ENCODE measurements around the gene DISP3. TPM values are rescaled to one million over a fixed set of nuclear protein-coding genes. Genes with fewer than 3 reads are reported as not detected.
"Not testable (repeated sequence)": the region's sequence is repeated elsewhere in the genome, so short reads cannot be mapped to it uniquely, and the experiment has no call there.

Gene DISP3
- total RNA-seq, 4 donors from 2014 or later: 0.19 TPM; not detected in 3

DNA sequence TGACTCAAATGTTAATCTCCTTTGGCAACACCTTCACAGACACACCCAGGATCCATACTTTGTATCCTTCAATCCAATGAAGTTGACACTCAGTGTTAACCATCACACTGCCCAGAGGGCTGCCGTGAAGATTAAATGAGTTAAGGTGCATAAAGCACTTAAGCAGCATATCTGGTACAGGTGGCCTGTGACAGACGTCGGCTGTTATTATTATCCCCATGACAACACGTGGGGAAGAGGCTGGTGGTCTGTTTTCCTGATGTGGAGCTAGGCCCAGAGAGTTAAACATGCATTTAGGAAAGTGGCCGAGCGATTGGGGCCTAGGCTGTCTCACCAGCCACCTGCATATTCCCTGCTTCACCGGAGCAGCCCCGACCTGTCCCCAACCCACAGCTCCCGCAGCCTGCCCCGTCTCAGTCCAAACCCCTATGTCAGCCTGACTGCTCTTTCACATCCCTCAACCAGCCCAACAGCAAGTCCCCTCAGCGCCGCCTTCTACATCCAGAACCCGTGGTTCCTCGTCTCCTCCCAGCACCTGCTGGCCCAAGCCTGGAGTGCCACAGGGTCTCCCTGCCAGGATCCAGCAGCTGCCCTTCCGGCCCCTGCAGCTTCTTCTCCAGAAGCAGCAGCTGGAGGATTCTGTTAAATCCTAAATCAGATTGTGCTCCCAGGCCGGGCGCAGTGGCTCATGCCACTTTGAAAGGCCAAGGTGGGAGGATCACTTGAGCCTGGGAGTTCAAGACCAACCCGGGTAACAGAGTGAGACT, 97.3 kb downstream of the DISP3 start:
- Histone ChIP-seq H3K9me3 (no peaks in the 10 kb centered on the region), H3K27me3 (peaks cover 92% of the 10 kb centered on the region)

DNA sequence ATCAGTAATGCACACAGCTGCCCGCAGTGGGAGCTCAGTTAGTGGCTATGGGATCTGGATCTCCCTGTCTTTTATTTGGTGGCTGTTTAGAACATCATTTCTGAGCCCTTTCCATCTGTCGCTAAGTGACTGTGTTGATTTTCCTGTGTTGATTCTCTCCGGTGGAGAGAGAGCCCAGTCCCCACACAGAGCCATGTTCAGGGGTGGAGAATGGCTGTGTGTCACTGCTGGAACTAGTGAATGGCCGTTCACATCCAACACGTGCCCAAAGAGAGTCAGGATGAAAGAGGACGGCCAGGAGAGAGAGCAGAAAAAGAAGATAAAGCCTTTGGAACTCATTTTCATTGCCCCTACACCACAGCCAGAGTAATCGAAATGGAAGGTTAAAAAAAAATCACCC, 99.0 kb downstream of the DISP3 start:
- 42% methylated on average over 6 of the region's 7 CpGs; no CpG with 5 or more reads in 1 of the 2 donors for WGBS, 2 donors (ENCODE audit: low coverage in 1 of 2)

More for the DNA sequence above, 97.3 kb downstream of the DISP3 start:
- Histone ChIP-seq H3K36me3 (no peaks in the 10 kb centered on the region), H3K27ac (no peak overlapping the region), H3K4me1 (no peaks in the 10 kb centered on the region), H3K4me3 (no peak overlapping the region)
- TF ChIP-seq, protein P1, sequence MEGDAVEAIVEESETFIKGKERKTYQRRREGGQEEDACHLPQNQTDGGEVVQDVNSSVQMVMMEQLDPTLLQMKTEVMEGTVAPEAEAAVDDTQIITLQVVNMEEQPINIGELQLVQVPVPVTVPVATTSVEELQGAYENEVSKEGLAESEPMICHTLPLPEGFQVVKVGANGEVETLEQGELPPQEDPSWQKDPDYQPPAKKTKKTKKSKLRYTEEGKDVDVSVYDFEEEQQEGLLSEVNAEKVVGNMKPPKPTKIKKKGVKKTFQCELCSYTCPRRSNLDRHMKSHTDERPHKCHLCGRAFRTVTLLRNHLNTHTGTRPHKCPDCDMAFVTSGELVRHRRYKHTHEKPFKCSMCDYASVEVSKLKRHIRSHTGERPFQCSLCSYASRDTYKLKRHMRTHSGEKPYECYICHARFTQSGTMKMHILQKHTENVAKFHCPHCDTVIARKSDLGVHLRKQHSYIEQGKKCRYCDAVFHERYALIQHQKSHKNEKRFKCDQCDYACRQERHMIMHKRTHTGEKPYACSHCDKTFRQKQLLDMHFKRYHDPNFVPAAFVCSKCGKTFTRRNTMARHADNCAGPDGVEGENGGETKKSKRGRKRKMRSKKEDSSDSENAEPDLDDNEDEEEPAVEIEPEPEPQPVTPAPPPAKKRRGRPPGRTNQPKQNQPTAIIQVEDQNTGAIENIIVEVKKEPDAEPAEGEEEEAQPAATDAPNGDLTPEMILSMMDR (IDR thresholded peaks at IDR 0.05): no peak
- TF ChIP-seq POLR2AphosphoS5 (IDR thresholded peaks at IDR 0.05): no peak
- no peak for TF ChIP-seq POLR2A (IDR thresholded peaks at IDR 0.05)
- no peak for TF ChIP-seq EP300 (IDR thresholded peaks at IDR 0.05)
- 44 to 50% methylated on average over 2 to 13 of the region's 18 CpGs for WGBS, 2 donors (ENCODE audit: low coverage in 1 of 2)
- no peak for ATAC-seq

DNA sequence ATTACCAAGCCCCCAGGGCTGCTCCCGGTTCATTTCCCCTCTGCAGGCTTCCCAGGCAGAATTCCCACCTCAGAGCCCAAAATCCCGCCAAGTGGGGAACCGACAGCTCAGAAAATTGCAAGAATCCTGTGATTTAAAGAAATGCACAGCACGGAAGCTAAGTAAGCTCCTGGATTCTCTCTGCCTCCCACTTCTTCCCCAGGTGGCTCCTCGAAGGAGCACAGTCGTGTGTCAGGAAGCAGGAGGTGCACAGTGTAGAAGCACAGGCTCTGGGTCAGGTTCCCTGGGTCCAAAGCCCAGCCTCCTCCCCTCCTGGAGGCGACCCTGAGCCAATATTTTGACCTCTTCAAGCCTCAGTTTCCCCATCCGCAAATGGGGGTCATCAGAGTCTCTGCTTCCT, 100.6 kb downstream of the DISP3 start:
- ATAC-seq: no peak
- no peaks in the 10 kb centered on the region for H3K4me1 ChIP-seq
- no peak for TF ChIP-seq EP300 (IDR thresholded peaks at IDR 0.05)
- no peak for TF ChIP-seq POLR2A (IDR thresholded peaks at IDR 0.05)
- TF ChIP-seq, protein P1 (IDR thresholded peaks at IDR 0.05): no peak
- TF ChIP-seq POLR2AphosphoS5 (IDR thresholded peaks at IDR 0.05): no peak
- H3K4me3 ChIP-seq: no peak overlapping the region
- H3K36me3 ChIP-seq: no peaks in the 10 kb centered on the region
- no peak overlapping the region for H3K27ac ChIP-seq
- peaks cover 87% of the 10 kb centered on the region for H3K27me3 ChIP-seq
- no peaks in the 10 kb centered on the region for H3K9me3 ChIP-seq
- WGBS, 2 donors (ENCODE audit: low coverage in 1 of 2): 52 to 57% methylated on average over 3 to 6 of the region's 8 CpGs

More for the DNA sequence above, 99.0 kb downstream of the DISP3 start:
- peaks cover 87% of the 10 kb centered on the region for H3K27me3 ChIP-seq
- no peak overlapping the region for H3K27ac ChIP-seq
- no peaks in the 10 kb centered on the region for H3K36me3 ChIP-seq
- H3K4me3 ChIP-seq: no peak overlapping the region
- no peaks in the 10 kb centered on the region for H3K9me3 ChIP-seq
- no peak for ATAC-seq
- no peaks in the 10 kb centered on the region for H3K4me1 ChIP-seq
- TF ChIP-seq EP300 (IDR thresholded peaks at IDR 0.05) (no peak), POLR2AphosphoS5 (IDR thresholded peaks at IDR 0.05) (no peak), POLR2A (IDR thresholded peaks at IDR 0.05) (no peak)
- TF ChIP-seq, protein P1 (IDR thresholded peaks at IDR 0.05): no peak

DNA sequence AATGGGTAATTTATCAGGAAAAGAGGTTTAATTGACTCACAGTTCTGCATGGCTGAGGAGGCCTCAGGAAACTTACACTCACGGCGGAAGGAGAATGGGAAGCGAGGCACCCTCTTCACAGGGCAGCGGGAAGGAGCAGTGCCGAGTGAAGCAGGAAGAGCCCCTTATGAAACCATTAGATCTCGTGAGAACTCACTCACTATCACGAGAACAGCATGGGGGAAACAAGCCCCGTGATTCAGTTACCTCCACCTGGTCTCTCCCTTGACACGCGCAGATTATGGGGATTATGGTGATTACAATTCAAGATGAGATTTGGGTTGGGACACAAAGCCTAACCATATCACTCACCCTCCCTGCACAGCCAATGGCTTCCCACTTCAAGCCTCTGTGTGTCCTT, 101.1 kb downstream of the DISP3 start:
- H3K4me1 ChIP-seq, ATAC-seq, H3K4me3 ChIP-seq, H3K36me3 ChIP-seq, H3K9me3 ChIP-seq, H3K27ac ChIP-seq: not testable (repeated sequence)
- peaks cover 87% of the 10 kb centered on the region for H3K27me3 ChIP-seq
- WGBS, 2 donors (ENCODE audit: low coverage in 1 of 2): 37 to 53% methylated on average over 8 to 9 of the region's 10 CpGs

GRCh38 chr1:11581445-11581991, 102.6 kb downstream of the DISP3 start:
- ATAC-seq: no peak
- WGBS, 2 donors (ENCODE audit: low coverage in 1 of 2): 54 to 60% methylated on average over 5 to 6 of the region's 8 CpGs
- no peak overlapping the region for H3K4me3 ChIP-seq
- H3K27ac ChIP-seq: no peak overlapping the region
- no peaks in the 10 kb centered on the region for H3K4me1 ChIP-seq
- no peak for TF ChIP-seq POLR2AphosphoS5 (IDR thresholded peaks at IDR 0.05)
- TF ChIP-seq EP300 (IDR thresholded peaks at IDR 0.05): no peak
- no peak for TF ChIP-seq POLR2A (IDR thresholded peaks at IDR 0.05)
- TF ChIP-seq, protein P1 (IDR thresholded peaks at IDR 0.05): no peak
- peaks cover 85% of the 10 kb centered on the region for H3K27me3 ChIP-seq
- no peaks in the 10 kb centered on the region for H3K9me3 ChIP-seq
- no peaks in the 10 kb centered on the region for H3K36me3 ChIP-seq
